Chondrocyte (in vitro differentiated cells): Measurements from ENCODE around the gene RPS3. TPM values are rescaled to one million over a fixed set of nuclear protein-coding genes. Genes with fewer than 3 reads are reported as not detected.

ENCODE experiments used
- DNase-seq: peaks from one replicate; pipeline ENCODE4 v3.0.0; 2021; ENCODE audit warnings: mixed read lengths, low spot score
- H3K27ac Mint-ChIP-seq: one replicate; pipeline ENCODE4 v1.8.0; 2021; ENCODE audit warnings: mild to moderate bottlenecking, moderate library complexity, mixed read lengths; ENCODE audit not compliant: unreplicated experiment
- H3K27me3 Mint-ChIP-seq: 2 replicates; pipeline ENCODE4 v1.8.0; 2021; ENCODE audit warnings: low read depth, mixed read lengths
- H3K36me3 Mint-ChIP-seq: 2 replicates; pipeline ENCODE4 v1.8.0; 2021; ENCODE audit warnings: low read depth, mixed read lengths
- H3K4me1 Mint-ChIP-seq: 2 replicates; pipeline ENCODE4 v1.8.0; 2021; ENCODE audit warnings: low read depth, mild to moderate bottlenecking, mixed read lengths
- H3K4me3 Mint-ChIP-seq: one replicate; pipeline ENCODE4 v1.8.0; 2021; ENCODE audit warnings: mild to moderate bottlenecking, moderate library complexity, mixed read lengths; ENCODE audit not compliant: unreplicated experiment
- H3K9me3 Mint-ChIP-seq: 2 replicates; pipeline ENCODE4 v1.8.0; 2021; ENCODE audit warnings: low read depth, mixed read lengths
- CTCF ChIP-seq: fragments of 200-600 bp; sonication (generic); IDR thresholded peaks from 2 replicates; pipeline ENCODE4 v1.5.0; 2021; ENCODE audit warnings: antibody characterized with exemption, mild to moderate bottlenecking, moderate library complexity
- total RNA-seq: library from RNA; stranded (reverse); gene quantifications from 3 replicates; pipeline ENCODE4 v1.2.1, GENCODE V29; 2021

Gene RPS3
- total RNA-seq, 1 donor from 2014 or later, result 1,466 TPM

GRCh38 chr11:75380716-75381420, 18.4 kb upstream of the RPS3 start:
- no peak overlapping the region for H3K4me3 Mint-ChIP-seq
- no peaks in the 10 kb centered on the region for H3K9me3 Mint-ChIP-seq
- TF ChIP-seq CTCF, result no peak
- no peaks in the 10 kb centered on the region for H3K27me3 Mint-ChIP-seq
- no peak for DNase-seq
- H3K36me3 Mint-ChIP-seq, result no peaks in the 10 kb centered on the region
- peak overlapping the region; percentile 76 for H3K27ac Mint-ChIP-seq
- peaks cover 22% of the 10 kb centered on the region for H3K4me1 Mint-ChIP-seq

DNA sequence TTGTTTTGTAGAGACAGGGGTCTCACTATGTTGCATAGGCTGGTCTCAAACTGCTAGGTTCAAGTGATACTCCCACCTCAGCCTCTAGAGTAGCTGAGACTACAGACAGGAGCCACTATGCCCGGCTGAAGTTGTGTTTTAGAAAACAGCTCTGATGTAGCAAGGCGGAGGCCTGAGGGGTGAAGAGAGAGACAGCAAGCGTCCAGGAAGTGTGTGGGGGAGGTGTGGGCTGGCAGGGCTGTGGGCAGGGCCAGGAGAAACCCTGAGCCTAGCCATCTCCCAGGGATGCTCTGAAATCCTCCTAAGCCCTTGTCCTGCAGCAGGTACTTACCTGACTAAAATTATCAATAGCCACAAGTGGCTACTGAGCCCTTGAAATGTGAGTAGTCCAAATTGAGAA, 16.1 kb upstream of the RPS3 start:
- H3K4me1 Mint-ChIP-seq, result peaks cover 26% of the 10 kb centered on the region

DNA sequence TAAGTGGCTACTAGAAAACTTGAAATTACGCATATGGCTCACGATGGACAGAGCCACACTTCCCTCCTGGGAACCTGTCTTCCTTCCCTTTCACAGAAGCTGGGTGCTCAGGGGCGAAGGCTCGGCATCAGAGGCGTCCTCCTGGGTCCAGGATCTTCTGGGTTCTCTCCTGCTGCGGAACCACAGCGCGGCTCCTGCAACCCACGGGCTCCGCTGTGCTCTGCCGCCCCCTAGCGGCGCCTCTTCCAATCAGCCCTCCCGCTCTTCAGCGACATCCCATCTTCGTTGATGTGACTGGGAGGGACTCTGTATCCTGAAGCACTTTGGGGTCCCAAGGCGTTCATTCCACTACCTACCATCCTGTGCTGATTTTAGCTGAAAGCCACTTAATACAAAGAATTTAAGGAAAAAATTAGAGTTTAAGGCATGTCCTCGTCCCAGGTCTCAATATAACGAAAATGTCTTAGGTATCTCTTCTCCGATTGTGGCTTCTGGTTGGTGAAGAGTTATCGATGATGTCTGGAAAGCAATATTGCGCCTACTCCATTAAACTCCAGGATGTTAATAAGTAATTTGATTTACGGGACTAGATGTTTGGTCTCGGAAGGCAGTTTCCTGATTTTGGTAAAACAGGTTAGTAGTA, 14.8 kb upstream of the RPS3 start:
- H3K9me3 Mint-ChIP-seq, result no peaks in the 10 kb centered on the region
- H3K27ac Mint-ChIP-seq, result no peak overlapping the region
- DNase-seq, result no peak
- peaks cover 26% of the 10 kb centered on the region for H3K4me1 Mint-ChIP-seq
- H3K36me3 Mint-ChIP-seq, result no peaks in the 10 kb centered on the region
- H3K27me3 Mint-ChIP-seq, result no peaks in the 10 kb centered on the region
- peak; percentile 99 for TF ChIP-seq CTCF
- peak overlapping the region; percentile 49 for H3K4me3 Mint-ChIP-seq

More for the DNA sequence above, 16.1 kb upstream of the RPS3 start:
- Mint-ChIP-seq H3K27ac (no peak overlapping the region), H3K36me3 (no peaks in the 10 kb centered on the region), H3K9me3 (no peaks in the 10 kb centered on the region), H3K4me3 (no peak overlapping the region), H3K27me3 (no peaks in the 10 kb centered on the region)
- TF ChIP-seq CTCF, result no peak
- no peak for DNase-seq

DNA sequence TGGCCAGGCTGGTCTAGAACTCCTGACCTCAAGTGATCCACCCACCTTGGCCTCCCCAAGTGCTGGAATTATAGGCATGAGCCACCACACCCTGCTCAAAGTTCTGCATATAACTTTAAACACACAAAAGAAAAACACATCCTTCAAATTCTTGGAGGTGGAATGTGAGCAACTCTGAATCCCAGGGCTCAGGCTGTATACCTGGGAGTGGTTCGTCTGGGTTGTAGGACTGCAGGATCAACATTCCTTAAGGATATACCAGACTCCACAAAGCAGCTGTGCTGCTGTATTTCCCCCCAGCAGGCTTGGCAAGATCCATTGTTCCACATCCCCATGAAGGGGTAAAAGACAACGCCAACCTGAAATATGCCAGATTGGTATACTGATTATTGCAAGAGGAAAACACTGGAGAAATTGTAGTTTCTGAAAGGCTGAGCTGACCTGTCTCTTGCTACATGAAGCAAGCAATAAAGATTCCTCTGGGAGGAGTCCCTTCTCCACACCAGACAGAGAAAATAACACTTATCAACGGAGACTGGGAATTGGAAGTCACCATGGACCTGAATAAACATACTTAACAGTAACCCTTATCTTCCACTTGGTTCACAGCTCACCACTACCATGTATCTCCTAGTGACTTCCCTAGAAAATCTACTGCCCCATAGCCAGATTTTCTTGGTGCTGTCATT, 12.2 kb upstream of the RPS3 start:
- H3K4me3 Mint-ChIP-seq, result no peak overlapping the region
- no peak for DNase-seq
- peaks cover 11% of the 10 kb centered on the region for H3K4me1 Mint-ChIP-seq
- H3K9me3 Mint-ChIP-seq, result no peaks in the 10 kb centered on the region
- H3K27ac Mint-ChIP-seq, result peak overlapping the region; percentile 61
- no peaks in the 10 kb centered on the region for H3K36me3 Mint-ChIP-seq
- no peaks in the 10 kb centered on the region for H3K27me3 Mint-ChIP-seq
- no peak for TF ChIP-seq CTCF

DNA sequence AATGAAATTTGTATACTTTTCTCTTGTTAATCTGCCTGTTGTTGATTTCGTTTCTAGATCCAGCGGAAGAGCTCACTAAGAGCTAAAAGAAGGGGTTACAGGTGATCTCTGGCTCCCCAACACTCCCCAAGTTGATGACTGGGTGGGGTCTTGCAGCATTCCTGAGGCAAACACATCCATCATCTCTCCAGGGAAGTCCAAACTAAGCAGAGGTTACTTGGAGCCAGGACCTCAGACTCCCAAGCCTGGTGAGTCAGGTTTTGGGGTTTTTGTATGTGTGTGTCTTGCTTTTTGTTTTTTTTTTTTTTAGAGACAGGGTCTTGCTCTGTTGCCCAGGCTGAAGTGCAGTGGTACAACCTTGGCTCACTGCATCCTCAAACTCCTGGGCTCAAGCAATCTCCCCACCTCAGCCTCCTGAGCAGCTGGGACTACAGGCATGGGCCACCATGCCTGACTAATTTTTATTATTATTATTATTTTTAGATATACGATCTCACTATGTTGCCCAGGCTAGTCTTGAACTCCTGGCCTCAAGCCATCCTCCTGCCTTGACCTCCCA, 11.5 kb upstream of the RPS3 start:
- no peak for TF ChIP-seq CTCF
- H3K27me3 Mint-ChIP-seq, result no peaks in the 10 kb centered on the region
- H3K4me1 Mint-ChIP-seq, result peaks cover 11% of the 10 kb centered on the region
- no peak overlapping the region for H3K4me3 Mint-ChIP-seq
- no peaks in the 10 kb centered on the region for H3K9me3 Mint-ChIP-seq
- H3K36me3 Mint-ChIP-seq, result no peaks in the 10 kb centered on the region
- no peak overlapping the region for H3K27ac Mint-ChIP-seq
- DNase-seq, result no peak
